CD8-positive, alpha-beta memory T cell (primary cell): ENCODE data around the gene RPL39. TPM values are rescaled to one million over a fixed set of nuclear protein-coding genes. Genes with fewer than 3 reads are reported as not detected.

Experiments
- polyA plus RNA-seq: library from polyadenylated mRNA; unstranded; fragments of 300-500 nt; fragmentation: Illumina TruSeq; gene quantifications from one replicate; pipeline ENCODE4 v1.2.3, GENCODE V29; 2021
- total RNA-seq, 2 experiments: library from RNA; stranded (reverse); gene quantifications; one replicate each; pipeline ENCODE4 v1.2.3, GENCODE V29; 2021

RPL39 gene
- total and polyA plus RNA-seq, 3 experiments from 2014 or later, result 2,337 to 3,498 (median 2,451) TPM

Other genes starting within 250 kb of the RPL39 start
- gene STEEP1, start 226.2 kb downstream of the RPL39 start, total RNA-seq, result 10 to 100 TPM; 30.9 to 33.0 TPM
- gene STEEP1, start 226.2 kb downstream of the RPL39 start, polyA plus RNA-seq, result 19.2 TPM
- 10 to 100 TPM; 67.7 to 70.8 TPM for gene UBE2A, start 217.1 kb downstream of the RPL39 start, total RNA-seq
- 50.1 TPM for gene UBE2A, start 217.1 kb downstream of the RPL39 start, polyA plus RNA-seq
- gene NKRF, start 185.2 kb downstream of the RPL39 start, total RNA-seq, result 10 to 100 TPM; 27.2 to 28.4 TPM
- 7.5 TPM for gene NKRF, start 185.2 kb downstream of the RPL39 start, polyA plus RNA-seq
- gene SEPTIN6, start 98.5 kb downstream of the RPL39 start, total RNA-seq, result 100 to 1,000 TPM; 122 to 125 TPM
- 229 TPM for gene SEPTIN6, start 98.5 kb downstream of the RPL39 start, polyA plus RNA-seq
- gene SOWAHD, start 33.0 kb downstream of the RPL39 start, total RNA-seq, result under 1 TPM; 0.33 to 0.55 TPM
- gene SOWAHD, start 33.0 kb downstream of the RPL39 start, polyA plus RNA-seq, result 0.84 TPM
- gene UPF3B, start 61.3 kb upstream of the RPL39 start, total RNA-seq, result 10 to 100 TPM; 19.9 to 22.7 TPM
- 10.9 TPM for gene UPF3B, start 61.3 kb upstream of the RPL39 start, polyA plus RNA-seq
- 10 to 100 TPM; 22.9 to 25.1 TPM for gene RNF113A, start 80.1 kb upstream of the RPL39 start, total RNA-seq
- 59.6 TPM for gene RNF113A, start 80.1 kb upstream of the RPL39 start, polyA plus RNA-seq
- gene NDUFA1, start 80.2 kb upstream of the RPL39 start, total RNA-seq, result 10 to 100 TPM; 97.3 to 98.5 TPM
- 314 TPM for gene NDUFA1, start 80.2 kb upstream of the RPL39 start, polyA plus RNA-seq
- not detected for gene AKAP14, start 104.3 kb upstream of the RPL39 start, total RNA-seq
- not detected for gene AKAP14, start 104.3 kb upstream of the RPL39 start, polyA plus RNA-seq
- gene NKAP, start 152.1 kb upstream of the RPL39 start, total RNA-seq, result 10 to 100 TPM; 11.3 to 11.7 TPM
- gene NKAP, start 152.1 kb upstream of the RPL39 start, polyA plus RNA-seq, result 4.6 TPM